ENCODE measurements around the gene GARIN1A.
"Not testable (repeated sequence)": the region's sequence is repeated elsewhere in the genome, so short reads cannot be mapped to it uniquely, and the experiment has no call there.

DNA sequence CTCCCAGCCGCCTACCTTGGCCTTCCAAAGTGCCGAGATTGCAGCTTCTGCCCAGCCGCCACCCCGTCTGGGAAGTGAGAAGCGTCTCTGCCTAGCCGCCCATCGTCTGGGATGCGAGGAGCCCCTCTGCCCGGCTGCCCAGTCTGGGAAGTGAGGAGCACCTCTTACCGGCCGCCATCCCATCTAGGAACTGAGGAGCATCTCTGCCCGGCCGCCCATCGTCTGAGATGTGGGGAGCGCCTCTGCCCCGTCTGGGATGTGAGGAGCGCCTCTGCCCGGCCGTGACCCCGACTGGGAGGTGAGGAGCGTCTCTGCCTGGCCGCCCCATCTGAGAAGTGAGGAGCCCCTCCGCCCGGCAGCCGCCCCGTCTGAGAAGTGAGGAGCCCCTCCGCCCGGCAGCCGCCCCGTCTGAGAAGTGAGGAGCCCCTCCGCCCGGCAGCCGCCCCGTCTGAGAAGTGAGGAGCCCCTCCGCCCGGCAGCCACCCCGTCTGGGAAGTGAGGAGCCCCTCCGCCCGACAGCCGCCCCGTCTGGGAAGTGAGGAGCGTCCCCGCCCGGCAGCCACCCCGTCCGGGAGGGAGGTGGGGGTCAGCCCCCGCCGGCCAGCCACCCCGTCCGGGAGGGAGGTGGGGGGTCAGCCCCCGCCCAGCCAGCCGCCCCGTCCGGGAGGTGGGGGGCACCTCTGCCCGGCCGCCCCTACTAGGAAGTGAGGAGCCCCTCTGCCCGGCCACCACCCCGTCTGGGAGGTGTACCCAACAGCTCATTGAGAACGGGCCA, 17.3 kb downstream of the GARIN1A start:
- not testable (repeated sequence) for TF ChIP-seq CBX3 (IDR thresholded peaks at IDR 0.05; ENCODE audit: borderline replicate concordance, low read depth); CBFB (IDR thresholded peaks at IDR 0.05; ENCODE audit: low read depth); NR2C2 (IDR thresholded peaks at IDR 0.05; ENCODE audit: borderline replicate concordance, control insufficient read depth, insufficient read length, low read depth); CTCF (IDR thresholded peaks at IDR 0.05 in 2 of 3, conservative IDR thresholded peaks at IDR 0.05 in 1 of 3; ENCODE audit: control insufficient read depth in 2 of 3, extremely low read depth in 1 of 3, insufficient read depth in 1 of 3, low read depth in 3 of 3, low read length in 3 of 3); MAX (IDR thresholded peaks at IDR 0.05; ENCODE audit: low read depth, low read length); CREB1 (IDR thresholded peaks at IDR 0.05; ENCODE audit: low read depth)
- TF ChIP-seq, protein P1, sequence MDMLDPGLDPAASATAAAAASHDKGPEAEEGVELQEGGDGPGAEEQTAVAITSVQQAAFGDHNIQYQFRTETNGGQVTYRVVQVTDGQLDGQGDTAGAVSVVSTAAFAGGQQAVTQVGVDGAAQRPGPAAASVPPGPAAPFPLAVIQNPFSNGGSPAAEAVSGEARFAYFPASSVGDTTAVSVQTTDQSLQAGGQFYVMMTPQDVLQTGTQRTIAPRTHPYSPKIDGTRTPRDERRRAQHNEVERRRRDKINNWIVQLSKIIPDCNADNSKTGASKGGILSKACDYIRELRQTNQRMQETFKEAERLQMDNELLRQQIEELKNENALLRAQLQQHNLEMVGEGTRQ (IDR thresholded peaks at IDR 0.05; ENCODE audit: borderline replicate concordance, low read depth, low read length), result not testable (repeated sequence)
- TF ChIP-seq, protein P2, sequence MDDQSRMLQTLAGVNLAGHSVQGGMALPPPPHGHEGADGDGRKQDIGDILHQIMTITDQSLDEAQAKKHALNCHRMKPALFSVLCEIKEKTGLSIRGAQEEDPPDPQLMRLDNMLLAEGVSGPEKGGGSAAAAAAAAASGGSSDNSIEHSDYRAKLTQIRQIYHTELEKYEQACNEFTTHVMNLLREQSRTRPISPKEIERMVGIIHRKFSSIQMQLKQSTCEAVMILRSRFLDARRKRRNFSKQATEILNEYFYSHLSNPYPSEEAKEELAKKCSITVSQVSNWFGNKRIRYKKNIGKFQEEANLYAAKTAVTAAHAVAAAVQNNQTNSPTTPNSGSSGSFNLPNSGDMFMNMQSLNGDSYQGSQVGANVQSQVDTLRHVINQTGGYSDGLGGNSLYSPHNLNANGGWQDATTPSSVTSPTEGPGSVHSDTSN (IDR thresholded peaks at IDR 0.05; ENCODE audit: insufficient replicate concordance, low read depth, low read length), result not testable (repeated sequence)

Data from GM12878 (cell line).